GM12891 (cell line): ENCODE measurements around the gene ZNF575.

Experiments used
- PAX5 ChIP-seq: IDR thresholded peaks from 2 replicates; pipeline ENCODE4 v1.6.1; 2011; ENCODE audit warnings: low read length, moderate library complexity, mild to moderate bottlenecking; ENCODE audit not compliant: insufficient read depth, severe bottlenecking
- POLR2A ChIP-seq: IDR thresholded peaks from 2 replicates; pipeline ENCODE4 v1.6.1; 2011; ENCODE audit warnings: low read depth, low read length, control low read depth
- POLR2AphosphoS5 ChIP-seq: IDR thresholded peaks from 2 replicates; pipeline ENCODE4 v1.6.1; 2011; ENCODE audit warnings: low read depth, low read length, control low read depth
- SPI1 ChIP-seq: IDR thresholded peaks from 2 replicates; pipeline ENCODE4 v1.6.1; 2011; ENCODE audit warnings: low read depth, low read length, control low read depth
- TAF1 ChIP-seq: IDR thresholded peaks from 2 replicates; pipeline ENCODE4 v1.6.1; 2011; ENCODE audit warnings: low read depth, low read length, control low read depth

GRCh38 chr19:43575955-43576878, 43.2 kb downstream of the ZNF575 start:
- no peak for TF ChIP-seq POLR2A
- TF ChIP-seq POLR2AphosphoS5, result no peak
- TF ChIP-seq SPI1, result no peak
- TF ChIP-seq TAF1, result no peak
- no peak for TF ChIP-seq PAX5
